Liver (tissue), 9 donors: ENCODE results near the gene NFRKB. TPM values are rescaled to one million over a fixed set of nuclear protein-coding genes. Genes with fewer than 3 reads are reported as not detected.

ENCODE experiments used
- DNase-seq: peaks from one replicate; pipeline ENCODE4 v3.0.0-alpha.2; 2017; ENCODE audit warnings: low spot score
- H3K27ac ChIP-seq, 2 donors: one replicate each; pipeline ENCODE4 v1.7.0; 2013; ENCODE audit warnings: inconsistent platforms in 2 of 2, low read length in 2 of 2, control low read depth in 1 of 2, low read depth in 1 of 2, mild to moderate bottlenecking in 1 of 2
- H3K27me3 ChIP-seq, 4 donors: one replicate each; pipeline versions ENCODE4 v1.6.1 to v1.7.0; 2013; ENCODE audit warnings: low read length in 3 of 4, inconsistent platforms in 1 of 4, mild to moderate bottlenecking in 1 of 4, moderate library complexity in 1 of 4; ENCODE audit not compliant: control insufficient read depth in 4 of 4, insufficient read depth in 4 of 4
- H3K36me3 ChIP-seq, 4 donors: one replicate each; pipeline versions ENCODE4 v1.6.1 to v1.7.0; 2013; ENCODE audit warnings: low read length in 3 of 4, mild to moderate bottlenecking in 3 of 4, low read depth in 1 of 4, moderate library complexity in 1 of 4; ENCODE audit not compliant: control insufficient read depth in 4 of 4, insufficient read depth in 3 of 4
- H3K4me1 ChIP-seq, 4 donors: one replicate each; pipeline versions ENCODE4 v1.6.1 to v1.7.0; 2013; ENCODE audit warnings: low read length in 3 of 4, mild to moderate bottlenecking in 3 of 4, moderate library complexity in 1 of 4; ENCODE audit not compliant: control insufficient read depth in 4 of 4, insufficient read depth in 4 of 4
- H3K4me3 ChIP-seq, 3 donors: one replicate each; pipeline versions ENCODE4 v1.6.1 to v1.7.0; 2013; ENCODE audit warnings: low read length in 3 of 3, control low read depth in 1 of 3, low read depth in 1 of 3, mild to moderate bottlenecking in 1 of 3
- H3K9ac ChIP-seq, 2 donors: one replicate each; pipeline ENCODE4 v1.7.0; 2013; ENCODE audit warnings: low read length in 2 of 2, mild to moderate bottlenecking in 2 of 2, moderate library complexity in 2 of 2, control low read depth in 1 of 2, low read depth in 1 of 2
- H3K9me3 ChIP-seq, 4 donors: one replicate each; pipeline versions ENCODE4 v1.6.1 to v1.7.0; 2013; ENCODE audit warnings: low read length in 3 of 4; ENCODE audit not compliant: control insufficient read depth in 4 of 4
- ATF3 ChIP-seq: IDR thresholded peaks from 2 replicates; pipeline ENCODE4 v1.6.1; 2016; ENCODE audit warnings: antibody characterized with exemption
- CTCF ChIP-seq: fragments of 150-350 bp; IDR thresholded peaks from 2 replicates; pipeline ENCODE4 v1.5.1; 2017; ENCODE audit warnings: improper control_type of control experiment, low read depth, low read length; ENCODE audit not compliant: missing input control
- EGR1 ChIP-seq, 2 donors: IDR thresholded peaks; 2 replicates each; pipeline ENCODE4 v1.6.1; 2016 to 2018; ENCODE audit warnings: antibody characterized with exemption in 2 of 2, low read depth in 2 of 2
- FOXA1 ChIP-seq: IDR thresholded peaks from 2 replicates; pipeline ENCODE4 v1.6.1; 2016; ENCODE audit warnings: antibody characterized with exemption
- FOXA2 ChIP-seq: IDR thresholded peaks from 2 replicates; pipeline ENCODE4 v1.6.1; 2016; ENCODE audit warnings: antibody characterized with exemption
- GABPA ChIP-seq, 2 donors: IDR thresholded peaks in 1 of 2; conservative IDR thresholded peaks in 1 of 2; 2 replicates each; pipeline ENCODE4 v1.6.1; 2016; ENCODE audit warnings: antibody characterized with exemption in 2 of 2, mild to moderate bottlenecking in 1 of 2, moderate library complexity in 1 of 2
- HNF4A ChIP-seq, 2 donors: conservative IDR thresholded peaks; 2 replicates each; pipeline ENCODE4 v1.6.1; 2016; ENCODE audit warnings: antibody characterized with exemption in 2 of 2, mild to moderate bottlenecking in 2 of 2
- HNF4G ChIP-seq: IDR thresholded peaks from 2 replicates; pipeline ENCODE4 v1.6.1; 2016; ENCODE audit warnings: antibody characterized with exemption
- JUND ChIP-seq, 2 donors: IDR thresholded peaks; 2 replicates each; pipeline ENCODE4 v1.6.1; 2016; ENCODE audit warnings: antibody characterized with exemption in 2 of 2
- MAX ChIP-seq: IDR thresholded peaks from 2 replicates; pipeline ENCODE4 v1.6.1; 2016; ENCODE audit warnings: antibody characterized with exemption
- NR2F2 ChIP-seq: IDR thresholded peaks from 2 replicates; pipeline ENCODE4 v1.6.1; 2016; ENCODE audit warnings: antibody characterized with exemption
- RAD21 ChIP-seq, 2 donors: IDR thresholded peaks; 2 replicates each; pipeline ENCODE4 v1.6.1; 2016; ENCODE audit warnings: antibody characterized with exemption in 2 of 2, mild to moderate bottlenecking in 2 of 2
- REST ChIP-seq: IDR thresholded peaks from 2 replicates; pipeline ENCODE4 v1.6.1; 2016; ENCODE audit warnings: antibody characterized with exemption, mild to moderate bottlenecking
- RXRA ChIP-seq, 2 donors: IDR thresholded peaks; 2 replicates each; pipeline ENCODE4 v1.6.1; 2017 to 2018; ENCODE audit warnings: antibody characterized with exemption in 2 of 2, mild to moderate bottlenecking in 1 of 2
- SP1 ChIP-seq: IDR thresholded peaks from 2 replicates; pipeline ENCODE4 v1.6.1; 2018; ENCODE audit warnings: antibody characterized with exemption, mild to moderate bottlenecking
- TAF1 ChIP-seq: conservative IDR thresholded peaks from 2 replicates; pipeline ENCODE4 v1.6.1; 2016; ENCODE audit warnings: antibody characterized with exemption, mild to moderate bottlenecking
- YY1 ChIP-seq: IDR thresholded peaks from 2 replicates; pipeline ENCODE4 v1.6.1; 2016; ENCODE audit warnings: antibody characterized with exemption, mild to moderate bottlenecking
- ZBTB33 ChIP-seq: IDR thresholded peaks from 2 replicates; pipeline ENCODE4 v1.6.1; 2016; ENCODE audit warnings: antibody characterized with exemption
- WGBS: extraction: QIAGEN DNeasy Blood & Tissue Kit; methylation state at CpG from one replicate; pipeline ENCODE4 v1.1.7; 2013; 5-methylcytosine and 5-hydroxymethylcytosine counted together
- polyA plus RNA-seq, 2 donors: library from polyadenylated mRNA; stranded (reverse) in 1 of 2; unstranded in 1 of 2; fragments of 200-250 nt in 1 of 2; fragments of >200 nt in 1 of 2; fragmentation: Nextera tagmentation in 1 of 2; extraction: Ambion mirVana in 1 of 2; gene quantifications; one replicate each; pipeline versions ENCODE4 v1.2.1 to v1.2.3, GENCODE V29; 2013 to 2015
- total RNA-seq, 2 donors: library from RNA; depleted of rRNA; stranded (reverse); fragments of >200 nt; gene quantifications; one replicate each; pipeline ENCODE4 v1.2.3, GENCODE V29; 2014
- donor health status: healthy.
- donor health status: healthy.
- donor health status: healthy.
- donor health status: healthy.
- donor health status: healthy.

The NFRKB gene
- total and polyA plus RNA-seq, 4 donors = 5.2 to 20.1 (median 8.9) TPM

- no peak for TF ChIP-seq FOXA2
- TF ChIP-seq EGR1 (IDR thresholded peaks at IDR 0.05; ENCODE audit: low read depth in 2 of 2) = no peak
- no peak for TF ChIP-seq NR2F2
- no peak for TF ChIP-seq REST
- TF ChIP-seq CTCF = no peak
- TF ChIP-seq ZBTB33 = no peak
- no peak for TF ChIP-seq GABPA (IDR thresholded peaks at IDR 0.05 in 1 of 2, conservative IDR thresholded peaks at IDR 0.05 in 1 of 2)
- TF ChIP-seq FOXA1 = no peak
- no peak for TF ChIP-seq MAX
- no peak for TF ChIP-seq TAF1
- TF ChIP-seq YY1 = no peak
- no peak for TF ChIP-seq RXRA (IDR thresholded peaks at IDR 0.05)
- TF ChIP-seq SP1 = no peak
- TF ChIP-seq ATF3 = no peak
- no peak for TF ChIP-seq RAD21 (IDR thresholded peaks at IDR 0.05)
- no peak for TF ChIP-seq JUND (IDR thresholded peaks at IDR 0.05)
- TF ChIP-seq HNF4G = no peak
- TF ChIP-seq HNF4A (conservative IDR thresholded peaks at IDR 0.05) = no peak
- Histone ChIP-seq H3K27me3 (no peaks in the 10 kb centered on the region), H3K4me3 (no peak overlapping the region), H3K4me1 (no peaks in the 10 kb centered on the region), H3K27ac (no peak overlapping the region), H3K9ac (no peak overlapping the region), H3K36me3 (peaks cover 0 to 14% (median 5%) of the 10 kb centered on the region in 4 donors), H3K9me3 (no peaks in the 10 kb centered on the region)
- no peak for DNase-seq
Measured at GRCh38 chr11:129943036-129943435, 47.7 kb upstream of the NFRKB start.

- TF ChIP-seq NR2F2 = no peak
- no peak for TF ChIP-seq GABPA (IDR thresholded peaks at IDR 0.05 in 1 of 2, conservative IDR thresholded peaks at IDR 0.05 in 1 of 2)
- TF ChIP-seq FOXA1 = no peak
- no peak for TF ChIP-seq SP1
- TF ChIP-seq HNF4G = no peak
- no peak for TF ChIP-seq ZBTB33
- TF ChIP-seq FOXA2 = no peak
- TF ChIP-seq CTCF = no peak
- TF ChIP-seq HNF4A (conservative IDR thresholded peaks at IDR 0.05) = no peak
- WGBS = 94% methylated on average over 4 of the region's 4 CpGs
- Histone ChIP-seq H3K4me3 (no peak overlapping the region), H3K36me3 (peaks cover 0 to 8% (median 3%) of the 10 kb centered on the region in 4 donors), H3K27ac (no peak overlapping the region), H3K27me3 (no peaks in the 10 kb centered on the region), H3K9ac (no peak overlapping the region), H3K9me3 (no peaks in the 10 kb centered on the region), H3K4me1 (no peaks in the 10 kb centered on the region)
- no peak for DNase-seq
Measured at GRCh38 chr11:129939510-129939909, 44.1 kb upstream of the NFRKB start.
